Endothelial cell (in vitro differentiated cells): Measurements from ENCODE around the gene HMG20B. TPM values are rescaled to one million over a fixed set of nuclear protein-coding genes. Genes with fewer than 3 reads are reported as not detected.
"Not testable (repeated sequence)": the region's sequence is repeated elsewhere in the genome, so short reads cannot be mapped to it uniquely, and the experiment has no call there.

ENCODE experiments used
- DNase-seq: peaks from one replicate; pipeline ENCODE4 v3.0.0; 2021; ENCODE audit warnings: low spot score
- H3K27ac Mint-ChIP-seq: one replicate; pipeline ENCODE4 v1.8.0; 2021; ENCODE audit warnings: mixed read lengths, inconsistent platforms; ENCODE audit not compliant: unreplicated experiment
- H3K27me3 Mint-ChIP-seq: one replicate; pipeline ENCODE4 v1.8.0; 2021; ENCODE audit warnings: mild to moderate bottlenecking, moderate library complexity, mixed read lengths, inconsistent platforms; ENCODE audit not compliant: unreplicated experiment
- H3K36me3 Mint-ChIP-seq: one replicate; pipeline ENCODE4 v1.8.0; 2021; ENCODE audit warnings: mild to moderate bottlenecking, low read depth, mixed read lengths, inconsistent platforms; ENCODE audit not compliant: unreplicated experiment
- H3K4me1 Mint-ChIP-seq: one replicate; pipeline ENCODE4 v1.8.0; 2021; ENCODE audit warnings: mild to moderate bottlenecking, mixed read lengths, inconsistent platforms; ENCODE audit not compliant: unreplicated experiment
- H3K4me3 Mint-ChIP-seq: one replicate; pipeline ENCODE4 v1.8.0; 2021; ENCODE audit warnings: mild to moderate bottlenecking, mixed read lengths, inconsistent platforms; ENCODE audit not compliant: unreplicated experiment
- H3K9me3 Mint-ChIP-seq: one replicate; pipeline ENCODE4 v1.8.0; 2021; ENCODE audit warnings: mixed read lengths, inconsistent platforms; ENCODE audit not compliant: unreplicated experiment
- total RNA-seq: library from RNA; stranded (reverse); fragmentation: NEBNext Ultra II Directional; extraction: Animal tissue kit (Norgen Biotek cat#: 25700); gene quantifications from one replicate; pipeline ENCODE4 v1.2.1, GENCODE V29; 2021; ENCODE audit not compliant: unreplicated experiment
- TF ChIP-seq, protein P1 (sequence below): fragments of 200-600 bp; sonication (generic); IDR thresholded peaks from one replicate; pipeline ENCODE4 v1.5.0; 2021; ENCODE audit warnings: antibody characterized with exemption; ENCODE audit not compliant: unreplicated experiment

Gene HMG20B
- total RNA-seq, 1 donor from 2014 or later = 77.2 TPM

DNA sequence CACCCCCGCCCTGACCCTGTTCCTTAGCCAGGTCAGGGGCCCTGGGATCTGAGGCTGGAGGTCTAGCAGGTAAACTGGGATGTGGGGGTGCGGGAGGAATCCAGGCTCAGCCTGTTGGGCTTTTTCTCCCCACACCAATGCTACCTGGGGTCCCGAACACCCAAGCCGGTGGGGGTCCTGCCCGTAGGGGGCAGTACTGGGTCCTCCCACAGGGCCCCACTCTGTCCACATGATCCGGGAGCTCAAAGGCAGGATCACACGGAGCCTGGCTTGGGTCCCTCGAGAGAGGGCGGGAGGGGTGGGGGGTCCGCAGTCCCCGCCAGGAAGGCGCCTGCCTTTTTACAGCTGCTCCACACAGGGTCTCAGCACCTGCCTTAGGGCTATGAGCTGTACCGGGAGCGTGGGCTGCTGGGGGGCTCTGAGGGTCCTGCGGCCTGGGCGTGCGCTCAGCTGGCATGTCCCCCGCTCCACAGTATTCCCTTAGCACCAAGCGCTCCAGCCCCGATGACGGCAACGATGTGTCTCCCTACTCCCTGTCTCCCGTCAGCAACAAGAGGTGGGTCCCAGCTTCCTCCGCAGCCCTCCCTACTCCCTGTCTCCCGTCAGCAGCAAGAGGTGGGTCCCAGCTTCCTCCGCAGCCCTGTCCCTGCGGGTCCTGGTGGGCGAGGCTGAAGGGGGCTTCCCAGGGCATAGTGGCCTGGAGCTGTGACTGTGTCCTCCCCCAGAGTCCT lies 46.1 kb upstream of the HMG20B start:
- no peak for DNase-seq
- no peak overlapping the region for H3K4me3 Mint-ChIP-seq
- H3K27me3 Mint-ChIP-seq = peaks cover 5% of the 10 kb centered on the region
- no peak overlapping the region for H3K27ac Mint-ChIP-seq
- peaks cover 9% of the 10 kb centered on the region for H3K36me3 Mint-ChIP-seq
- no peaks in the 10 kb centered on the region for H3K4me1 Mint-ChIP-seq
- H3K9me3 Mint-ChIP-seq = no peaks in the 10 kb centered on the region
- TF ChIP-seq, protein P1, sequence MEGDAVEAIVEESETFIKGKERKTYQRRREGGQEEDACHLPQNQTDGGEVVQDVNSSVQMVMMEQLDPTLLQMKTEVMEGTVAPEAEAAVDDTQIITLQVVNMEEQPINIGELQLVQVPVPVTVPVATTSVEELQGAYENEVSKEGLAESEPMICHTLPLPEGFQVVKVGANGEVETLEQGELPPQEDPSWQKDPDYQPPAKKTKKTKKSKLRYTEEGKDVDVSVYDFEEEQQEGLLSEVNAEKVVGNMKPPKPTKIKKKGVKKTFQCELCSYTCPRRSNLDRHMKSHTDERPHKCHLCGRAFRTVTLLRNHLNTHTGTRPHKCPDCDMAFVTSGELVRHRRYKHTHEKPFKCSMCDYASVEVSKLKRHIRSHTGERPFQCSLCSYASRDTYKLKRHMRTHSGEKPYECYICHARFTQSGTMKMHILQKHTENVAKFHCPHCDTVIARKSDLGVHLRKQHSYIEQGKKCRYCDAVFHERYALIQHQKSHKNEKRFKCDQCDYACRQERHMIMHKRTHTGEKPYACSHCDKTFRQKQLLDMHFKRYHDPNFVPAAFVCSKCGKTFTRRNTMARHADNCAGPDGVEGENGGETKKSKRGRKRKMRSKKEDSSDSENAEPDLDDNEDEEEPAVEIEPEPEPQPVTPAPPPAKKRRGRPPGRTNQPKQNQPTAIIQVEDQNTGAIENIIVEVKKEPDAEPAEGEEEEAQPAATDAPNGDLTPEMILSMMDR = peak; percentile 15

DNA sequence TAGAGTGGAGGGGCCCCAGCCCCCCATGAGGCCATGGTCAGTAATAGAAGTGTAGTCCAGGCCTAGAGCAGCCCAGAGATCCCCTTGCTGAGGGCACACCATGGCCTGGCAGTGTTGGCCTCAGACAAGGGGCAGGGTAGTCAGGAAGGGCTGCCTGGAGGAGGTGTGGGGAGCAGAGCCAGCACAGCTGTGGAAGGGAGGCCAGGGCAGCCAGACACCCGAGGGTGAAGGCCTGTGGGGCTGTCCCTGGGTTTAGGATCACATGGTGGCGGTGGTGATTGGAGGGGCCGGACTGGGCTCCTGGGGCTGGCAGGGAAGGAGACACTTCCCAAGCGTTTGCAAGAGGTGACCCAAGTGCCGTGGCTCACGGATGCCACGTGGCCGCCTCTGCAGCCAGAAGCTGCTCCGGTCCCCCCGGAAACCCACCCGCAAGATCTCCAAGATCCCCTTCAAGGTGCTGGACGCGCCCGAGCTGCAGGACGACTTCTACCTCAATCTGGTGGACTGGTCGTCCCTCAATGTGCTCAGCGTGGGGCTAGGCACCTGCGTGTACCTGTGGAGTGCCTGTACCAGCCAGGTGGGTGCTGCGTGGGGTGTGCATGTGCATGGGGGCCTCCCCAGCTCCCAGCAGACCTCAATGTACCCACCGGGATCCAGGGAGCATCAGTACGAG lies 45.4 kb upstream of the HMG20B start:
- TF ChIP-seq, protein P1 = no peak
- H3K27ac Mint-ChIP-seq = no peak overlapping the region
- H3K4me3 Mint-ChIP-seq = no peak overlapping the region
- H3K27me3 Mint-ChIP-seq = peaks cover 6% of the 10 kb centered on the region
- DNase-seq = no peak
- H3K9me3 Mint-ChIP-seq = no peaks in the 10 kb centered on the region
- peaks cover 9% of the 10 kb centered on the region for H3K36me3 Mint-ChIP-seq
- H3K4me1 Mint-ChIP-seq = no peaks in the 10 kb centered on the region

DNA sequence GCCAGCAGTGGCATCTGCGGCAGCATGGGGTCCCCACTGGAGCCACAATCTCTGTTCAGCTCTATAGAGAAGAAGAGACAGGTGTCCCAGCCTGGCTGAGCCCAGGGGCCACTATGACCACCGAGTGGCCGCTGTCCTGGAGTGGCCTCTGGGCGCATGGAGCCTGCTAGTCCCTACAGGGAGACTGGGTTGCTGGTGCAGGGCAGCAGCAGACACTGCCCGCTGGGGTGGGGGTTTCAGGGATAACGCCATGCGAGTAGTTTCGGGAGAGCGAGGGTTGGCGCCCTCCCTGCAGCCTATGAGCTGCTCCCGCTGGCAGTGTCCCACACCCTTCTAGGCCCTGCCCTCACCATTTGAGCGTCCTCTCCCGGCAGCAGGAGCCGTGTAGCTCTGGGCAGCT lies 44.7 kb upstream of the HMG20B start:
- Mint-ChIP-seq H3K9me3 (no peaks in the 10 kb centered on the region), H3K36me3 (peaks cover 9% of the 10 kb centered on the region), H3K4me1 (no peaks in the 10 kb centered on the region), H3K27ac (no peak overlapping the region), H3K27me3 (peaks cover 8% of the 10 kb centered on the region), H3K4me3 (no peak overlapping the region)
- DNase-seq = no peak
- TF ChIP-seq, protein P1 = no peak

DNA sequence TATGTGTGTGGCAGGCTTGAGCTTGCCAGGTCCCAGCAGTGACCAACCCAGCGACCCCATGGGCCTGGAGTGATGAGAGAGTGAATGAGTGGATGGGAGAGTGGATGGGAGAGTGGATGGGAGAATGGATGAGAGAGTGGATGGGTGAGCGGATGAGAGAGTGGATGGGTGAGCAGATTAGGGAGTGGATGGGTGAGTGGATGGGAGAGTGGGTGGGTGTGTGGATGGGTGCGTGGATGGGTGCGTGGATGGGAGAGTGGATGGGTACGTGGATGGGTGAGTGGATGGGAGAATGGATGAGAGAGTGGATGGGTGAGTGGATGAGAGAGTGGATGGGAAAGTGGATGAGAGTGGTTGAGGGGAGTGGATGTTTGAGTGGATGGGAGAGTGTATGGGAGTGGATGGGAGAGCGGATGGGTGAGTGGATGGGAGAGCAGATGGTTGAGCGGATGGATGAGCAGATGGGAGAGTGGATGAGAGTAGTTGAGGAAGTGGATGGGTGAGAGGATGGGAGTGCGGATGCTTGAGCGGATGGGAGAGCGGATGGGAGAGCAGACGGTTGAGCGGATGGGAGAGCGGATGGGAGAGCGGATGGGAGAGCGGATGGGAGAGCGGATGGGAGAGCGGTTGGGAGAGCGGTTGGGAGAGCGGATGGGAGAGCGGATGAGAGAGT lies 44.1 kb upstream of the HMG20B start:
- Mint-ChIP-seq H3K4me3 (no peak overlapping the region), H3K27ac (no peak overlapping the region), H3K9me3 (no peaks in the 10 kb centered on the region), H3K27me3 (peaks cover 9% of the 10 kb centered on the region), H3K36me3 (peaks cover 13% of the 10 kb centered on the region), H3K4me1 (no peaks in the 10 kb centered on the region)
- no peak for DNase-seq
- TF ChIP-seq, protein P1 = no peak

DNA sequence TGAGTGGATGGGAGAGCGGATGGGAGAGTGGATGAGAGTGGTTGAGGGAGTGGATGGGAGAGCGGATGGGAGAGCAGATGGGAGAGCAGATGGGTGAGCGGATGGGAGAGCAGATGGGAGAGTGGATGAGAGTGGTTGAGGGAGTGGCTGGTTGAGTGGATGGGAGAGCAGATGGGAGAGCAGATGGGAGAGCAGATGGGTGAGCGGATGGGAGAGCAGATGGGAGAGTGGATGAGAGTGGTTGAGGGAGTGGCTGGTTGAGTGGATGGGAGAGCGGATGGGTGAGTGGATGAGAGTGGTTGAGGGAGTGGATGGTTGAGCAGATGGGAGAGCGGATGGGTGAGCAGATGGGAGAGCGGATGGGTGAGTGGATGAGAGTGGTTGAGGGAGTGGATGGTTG lies 43.4 kb upstream of the HMG20B start:
- H3K36me3 Mint-ChIP-seq = peaks cover 15% of the 10 kb centered on the region
- not testable (repeated sequence) for DNase-seq, H3K9me3 Mint-ChIP-seq, H3K27me3 Mint-ChIP-seq, H3K27ac Mint-ChIP-seq, H3K4me3 Mint-ChIP-seq, H3K4me1 Mint-ChIP-seq
